ENCODE measurements around the gene CRYBG2.

DNA sequence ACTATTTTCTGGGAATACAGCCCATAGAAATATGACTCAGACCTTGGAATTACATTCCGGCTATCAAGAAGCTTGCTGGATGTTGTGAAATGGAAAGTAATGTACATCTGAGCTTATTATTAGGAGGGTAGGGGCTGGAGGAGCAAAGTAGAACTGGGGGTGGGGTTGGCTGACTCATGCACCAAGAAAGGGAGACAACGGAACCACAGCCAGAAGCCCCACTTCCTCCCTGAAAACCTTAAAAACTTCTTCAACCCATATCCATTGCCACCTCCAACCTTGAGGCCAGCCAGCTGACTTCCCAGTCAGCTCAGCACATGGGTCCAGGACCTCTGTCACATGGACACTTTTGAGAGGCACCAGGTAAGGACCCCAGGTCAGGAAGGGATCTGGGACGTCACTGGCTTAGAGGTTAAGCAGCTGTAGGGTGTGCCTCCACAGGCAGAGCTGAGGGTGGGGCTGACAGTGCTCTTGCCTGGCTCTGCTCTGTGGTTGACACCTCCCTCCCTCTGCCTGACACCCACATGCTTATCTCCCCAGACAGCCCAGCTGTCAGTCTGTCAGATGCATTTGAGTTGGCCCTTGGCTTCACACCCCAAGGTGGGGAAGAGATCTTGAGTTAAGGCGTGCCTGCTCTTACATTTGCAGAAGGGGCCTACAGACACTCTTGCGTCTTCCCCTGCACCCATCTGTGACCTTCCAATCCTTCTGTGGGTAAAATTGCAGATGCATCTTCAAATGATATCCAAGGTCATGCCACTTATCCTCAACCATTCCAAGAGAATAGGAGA lies 24.4 kb upstream of the CRYBG2 start:
- TF ChIP-seq POLR2AphosphoS5 (IDR thresholded peaks at IDR 0.05; ENCODE audit: low read depth, low read length) = no peak
- TF ChIP-seq, protein P1, sequence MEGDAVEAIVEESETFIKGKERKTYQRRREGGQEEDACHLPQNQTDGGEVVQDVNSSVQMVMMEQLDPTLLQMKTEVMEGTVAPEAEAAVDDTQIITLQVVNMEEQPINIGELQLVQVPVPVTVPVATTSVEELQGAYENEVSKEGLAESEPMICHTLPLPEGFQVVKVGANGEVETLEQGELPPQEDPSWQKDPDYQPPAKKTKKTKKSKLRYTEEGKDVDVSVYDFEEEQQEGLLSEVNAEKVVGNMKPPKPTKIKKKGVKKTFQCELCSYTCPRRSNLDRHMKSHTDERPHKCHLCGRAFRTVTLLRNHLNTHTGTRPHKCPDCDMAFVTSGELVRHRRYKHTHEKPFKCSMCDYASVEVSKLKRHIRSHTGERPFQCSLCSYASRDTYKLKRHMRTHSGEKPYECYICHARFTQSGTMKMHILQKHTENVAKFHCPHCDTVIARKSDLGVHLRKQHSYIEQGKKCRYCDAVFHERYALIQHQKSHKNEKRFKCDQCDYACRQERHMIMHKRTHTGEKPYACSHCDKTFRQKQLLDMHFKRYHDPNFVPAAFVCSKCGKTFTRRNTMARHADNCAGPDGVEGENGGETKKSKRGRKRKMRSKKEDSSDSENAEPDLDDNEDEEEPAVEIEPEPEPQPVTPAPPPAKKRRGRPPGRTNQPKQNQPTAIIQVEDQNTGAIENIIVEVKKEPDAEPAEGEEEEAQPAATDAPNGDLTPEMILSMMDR (IDR thresholded peaks at IDR 0.05) = no peak

Data from Panc1 (cell line).